ENCODE results near the gene SCUBE1.

Gene SCUBE1
- 0 to 0.04 (median 0) reads per million in 3 experiments for total RNA-seq

DNA sequence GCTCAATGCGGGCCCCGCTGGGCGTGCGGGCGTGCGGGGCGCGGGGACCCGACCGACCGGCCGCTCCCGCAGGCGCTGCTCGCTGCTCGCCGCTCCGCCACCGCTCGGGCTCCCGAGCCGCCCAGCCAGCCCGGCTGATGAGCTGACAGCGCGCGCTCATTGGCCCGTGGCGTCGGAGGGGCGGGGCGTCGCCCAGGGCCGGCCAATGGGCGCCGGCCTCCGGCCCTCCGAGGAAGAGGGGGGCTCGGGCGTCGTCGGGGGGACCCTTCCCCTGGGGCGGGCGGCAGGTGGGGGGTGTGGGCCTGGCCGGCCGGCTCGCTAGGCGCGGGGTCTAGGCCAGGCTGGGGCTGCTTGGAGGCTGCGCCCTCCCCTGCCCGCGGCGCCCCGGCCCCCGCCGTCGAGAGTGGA is at the start of gene SCUBE1:
SCUBE1 (minus strand) TSS at position 111 of the 408 bp plus-strand sequence. CDS start 111 bp downstream, outside the sequence.
- DNase-seq = peak; percentile 19

DNA sequence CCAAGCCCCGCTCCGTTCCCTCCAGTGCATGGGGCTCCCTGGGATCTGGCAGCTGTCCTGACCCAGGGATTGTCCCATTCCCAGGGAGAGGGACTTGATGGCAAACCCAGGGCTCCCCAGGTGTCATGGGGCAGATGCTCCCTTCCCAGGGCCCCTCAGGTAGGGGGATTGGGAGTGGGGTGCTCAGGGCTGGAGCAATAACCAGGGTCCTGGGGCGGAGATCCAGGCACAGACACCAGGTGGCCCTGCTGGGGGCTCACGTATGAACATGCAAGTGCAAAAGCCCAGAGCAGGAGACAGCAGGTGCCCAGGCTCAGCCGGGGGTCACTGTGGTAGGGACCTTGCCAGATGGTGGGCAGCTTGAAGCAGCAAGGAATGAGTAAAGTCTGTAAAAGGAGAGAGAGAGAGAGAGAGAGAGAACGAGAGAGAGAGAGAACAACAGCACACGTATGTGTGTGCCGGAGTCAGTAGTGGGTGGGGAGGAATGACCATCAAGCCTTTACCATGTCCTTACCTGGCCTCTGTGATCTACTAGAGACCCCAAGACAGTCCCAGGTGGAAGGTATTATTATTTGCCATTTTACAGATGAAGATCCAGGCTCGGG is 49.3 kb upstream of the SCUBE1 start:
- DNase-seq = no peak

DNA sequence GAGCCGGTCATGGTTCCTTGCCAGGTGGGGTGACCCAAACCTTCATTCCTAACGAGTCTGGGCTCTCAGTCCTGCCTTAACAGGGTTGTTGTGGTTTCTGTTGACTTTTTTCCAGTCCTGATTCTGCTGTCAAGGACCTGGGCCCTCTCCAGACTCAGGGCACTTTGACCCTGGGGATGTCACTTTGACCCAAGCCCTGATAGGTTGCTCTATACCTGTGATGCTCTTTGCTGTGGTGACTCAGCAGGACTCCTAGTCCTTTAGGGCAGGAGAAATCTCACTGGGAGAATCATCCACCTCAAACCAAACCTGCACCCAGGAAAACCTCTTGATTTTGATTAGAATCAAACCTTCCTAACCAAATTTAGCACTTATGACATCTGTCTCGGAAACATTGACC is 48.1 kb upstream of the SCUBE1 start:
- no peak for DNase-seq

DNA sequence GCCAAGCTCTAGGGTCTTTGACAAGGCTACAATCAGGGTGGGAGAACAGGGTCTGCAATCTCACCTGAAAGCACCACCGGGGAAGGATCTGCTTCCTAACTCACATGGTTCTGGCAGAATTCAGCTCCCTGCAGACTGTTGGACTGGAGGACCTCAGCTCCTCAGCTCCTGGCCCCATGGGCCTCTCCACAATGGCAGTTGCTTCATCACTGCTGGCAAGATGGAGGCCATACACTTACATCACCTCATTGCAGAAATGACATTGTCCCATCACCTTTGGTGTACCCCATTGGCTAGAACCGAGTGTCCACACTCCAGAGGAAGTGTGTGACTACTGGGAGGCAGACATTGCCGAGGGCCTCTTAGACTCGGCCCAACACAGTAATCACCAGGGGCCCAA is 47.7 kb upstream of the SCUBE1 start:
- DNase-seq = no peak

DNA sequence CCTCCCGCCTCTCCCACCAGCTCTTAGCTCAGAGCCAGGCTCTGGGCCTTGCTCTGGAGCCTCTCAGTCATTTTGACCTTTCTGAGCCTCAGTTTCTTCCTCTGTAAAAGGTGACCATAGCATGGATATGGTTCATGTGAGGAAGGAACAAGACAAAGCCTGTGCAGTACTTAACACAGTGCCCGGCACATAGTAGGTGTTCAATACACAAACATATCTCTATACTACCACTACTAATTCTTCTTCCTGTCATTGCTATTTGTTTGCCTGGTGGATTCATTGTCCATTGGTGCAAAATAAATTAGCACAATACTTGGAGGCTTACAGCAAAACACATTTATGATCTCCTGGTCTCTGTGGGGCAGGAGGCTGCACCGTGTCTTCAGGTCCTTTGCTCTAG is 47.0 kb upstream of the SCUBE1 start:
- DNase-seq = no peak

DNA sequence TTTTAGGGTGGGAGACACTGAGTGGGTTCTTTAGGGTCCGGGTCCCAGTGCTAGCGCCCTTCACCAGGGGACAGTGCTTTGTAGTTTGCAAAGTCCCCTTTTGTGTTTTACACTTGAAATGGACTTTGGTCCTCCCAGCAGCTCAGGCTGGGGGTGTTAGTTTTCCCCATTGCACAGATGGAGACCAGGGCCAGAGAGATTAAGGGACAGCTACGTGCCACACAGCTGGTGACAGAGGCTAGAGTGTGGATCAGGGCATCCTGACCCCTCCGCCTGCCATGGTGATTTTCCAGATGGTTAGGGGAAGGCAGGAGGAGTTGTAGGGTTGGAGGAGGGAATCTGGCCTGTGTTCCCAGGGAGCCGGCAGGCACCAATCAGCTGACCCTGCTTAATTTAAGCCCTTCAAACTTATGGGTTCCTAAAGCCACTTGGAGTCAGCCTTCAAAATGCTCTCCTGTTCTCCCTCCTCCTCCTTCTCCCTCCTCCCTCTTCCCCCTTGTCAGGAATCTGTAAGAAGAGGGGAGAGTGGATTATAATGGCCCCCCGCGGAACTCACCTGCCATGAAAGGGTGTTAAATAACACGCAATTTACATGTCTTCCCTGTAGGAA is 46.2 kb upstream of the SCUBE1 start:
- DNase-seq = no peak

DNA sequence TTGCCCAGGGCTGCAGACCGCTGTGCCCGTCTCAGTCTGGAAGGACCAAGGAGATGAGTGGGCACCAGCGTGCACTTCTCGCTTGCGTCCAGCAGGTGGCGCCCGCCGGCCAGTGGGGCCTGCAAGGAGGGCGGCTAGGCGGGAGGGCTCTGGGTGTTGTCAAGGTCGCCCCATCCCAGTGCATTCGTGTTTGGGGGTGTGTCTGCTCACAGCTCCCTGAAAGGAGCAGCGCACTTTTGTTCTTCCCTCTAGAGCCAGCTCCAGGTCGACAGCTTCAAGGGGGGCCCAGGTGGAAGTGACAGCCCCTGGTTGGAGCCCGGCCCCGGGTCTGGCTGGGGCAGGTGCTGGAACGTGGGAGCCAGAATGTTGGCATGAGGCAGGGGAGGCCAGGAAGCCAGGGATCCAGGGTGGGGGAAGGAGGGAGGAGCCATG is 45.3 kb upstream of the SCUBE1 start:
- peak; percentile 47 for DNase-seq

DNA sequence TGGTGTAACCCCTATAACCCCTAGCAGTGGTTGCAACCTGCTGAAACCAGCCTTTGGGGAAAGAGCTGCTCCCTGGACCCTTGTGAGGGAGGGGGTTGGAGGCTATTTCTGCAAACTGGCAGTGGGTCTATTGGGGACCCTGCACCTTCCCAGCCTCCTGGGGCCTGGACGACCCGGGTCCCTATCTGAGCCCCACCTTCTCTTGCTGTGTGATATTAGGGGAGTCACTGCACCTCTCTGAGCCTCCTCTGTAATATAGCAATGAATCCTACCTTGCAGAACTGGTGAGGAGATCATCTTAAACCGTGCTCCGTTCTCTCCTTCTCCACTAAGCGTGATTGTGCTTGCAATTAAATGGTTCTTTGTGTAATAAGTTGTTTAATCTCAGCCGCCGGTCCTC is 44.6 kb upstream of the SCUBE1 start:
- DNase-seq = no peak

DNA sequence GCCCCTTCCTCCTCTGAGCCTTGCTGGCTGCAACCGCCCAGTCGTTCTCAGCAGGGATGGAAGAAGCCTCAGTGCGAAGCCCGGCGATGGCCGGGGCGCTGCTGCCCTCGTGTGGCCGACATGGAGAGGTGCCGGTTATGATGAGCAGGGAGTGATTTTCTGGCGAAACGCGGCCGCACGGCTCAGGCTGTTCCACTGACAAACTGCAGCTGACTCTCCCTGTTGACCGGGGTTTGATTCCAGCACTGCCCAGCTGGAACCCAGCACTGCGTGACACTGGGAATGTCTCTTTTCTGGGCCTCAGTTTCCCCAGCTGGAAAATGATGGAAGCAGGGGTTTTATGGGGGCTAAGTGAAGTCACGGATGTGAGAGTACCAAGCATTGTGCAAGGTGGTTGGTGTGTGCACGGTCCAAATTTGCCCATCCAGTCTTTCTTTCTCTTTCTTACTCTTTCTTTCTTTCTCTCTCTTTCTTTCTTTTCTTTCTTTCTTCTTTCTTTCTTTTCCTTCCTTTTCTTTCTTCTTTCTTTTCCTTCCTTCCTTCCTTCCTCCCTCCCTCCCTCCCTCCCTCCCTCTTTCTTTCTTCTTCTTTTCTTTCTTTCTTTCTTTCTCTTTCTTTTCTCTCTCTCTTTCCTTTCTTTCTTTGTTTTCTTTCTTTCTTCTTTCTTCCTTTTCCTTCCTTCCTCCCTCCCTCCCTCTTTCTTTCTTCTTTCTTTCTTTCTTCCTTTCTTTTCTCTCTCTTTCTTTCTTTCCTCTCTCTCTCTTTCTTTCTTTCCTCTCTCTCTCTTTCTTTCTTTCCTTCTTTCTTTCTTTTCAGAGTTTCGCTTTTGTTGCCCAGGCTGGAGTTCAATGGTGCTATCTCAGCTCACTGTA is 42.8 kb upstream of the SCUBE1 start:
- peak; percentile 61 for DNase-seq

DNA sequence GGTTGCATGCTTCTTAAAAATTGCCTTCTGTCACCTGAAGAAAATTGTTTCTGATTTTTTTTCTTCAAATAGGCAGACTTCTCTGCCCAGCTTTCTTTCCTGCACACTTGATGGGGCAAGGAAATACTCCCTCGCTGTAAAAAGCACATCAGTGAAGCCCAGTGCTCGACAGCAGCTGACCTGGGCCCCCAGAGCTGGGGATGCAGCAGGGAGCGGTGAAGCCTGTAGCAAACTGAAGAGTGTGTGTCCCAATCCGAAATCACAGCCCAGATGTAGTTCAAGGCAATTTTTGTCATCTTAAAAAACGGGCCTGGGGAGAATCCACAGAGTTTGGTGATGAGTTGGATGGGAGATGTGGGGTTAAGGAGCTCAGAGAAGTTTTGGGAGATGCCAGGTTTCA is 41.7 kb upstream of the SCUBE1 start:
- no peak for DNase-seq

DNA sequence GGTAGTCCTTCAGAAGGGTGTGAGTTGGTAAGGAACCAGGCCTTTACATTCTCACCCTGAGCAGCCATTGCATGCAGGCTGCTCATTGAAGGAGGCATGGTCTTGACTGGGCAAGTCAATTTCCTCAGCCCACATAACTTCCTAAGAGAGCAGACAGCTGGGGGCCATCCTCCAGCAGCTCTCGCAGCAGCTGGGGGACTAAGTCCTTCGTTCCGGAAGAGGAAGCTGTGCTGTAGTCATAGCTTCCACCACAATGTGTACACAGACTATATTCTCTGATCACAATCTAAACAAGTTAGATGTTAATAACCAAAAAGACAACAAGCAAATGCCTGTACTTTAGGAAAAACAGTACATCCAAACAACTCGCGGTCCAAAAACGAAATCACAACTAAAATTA is 38.5 kb upstream of the SCUBE1 start:
- DNase-seq = peak; percentile 17

DNA sequence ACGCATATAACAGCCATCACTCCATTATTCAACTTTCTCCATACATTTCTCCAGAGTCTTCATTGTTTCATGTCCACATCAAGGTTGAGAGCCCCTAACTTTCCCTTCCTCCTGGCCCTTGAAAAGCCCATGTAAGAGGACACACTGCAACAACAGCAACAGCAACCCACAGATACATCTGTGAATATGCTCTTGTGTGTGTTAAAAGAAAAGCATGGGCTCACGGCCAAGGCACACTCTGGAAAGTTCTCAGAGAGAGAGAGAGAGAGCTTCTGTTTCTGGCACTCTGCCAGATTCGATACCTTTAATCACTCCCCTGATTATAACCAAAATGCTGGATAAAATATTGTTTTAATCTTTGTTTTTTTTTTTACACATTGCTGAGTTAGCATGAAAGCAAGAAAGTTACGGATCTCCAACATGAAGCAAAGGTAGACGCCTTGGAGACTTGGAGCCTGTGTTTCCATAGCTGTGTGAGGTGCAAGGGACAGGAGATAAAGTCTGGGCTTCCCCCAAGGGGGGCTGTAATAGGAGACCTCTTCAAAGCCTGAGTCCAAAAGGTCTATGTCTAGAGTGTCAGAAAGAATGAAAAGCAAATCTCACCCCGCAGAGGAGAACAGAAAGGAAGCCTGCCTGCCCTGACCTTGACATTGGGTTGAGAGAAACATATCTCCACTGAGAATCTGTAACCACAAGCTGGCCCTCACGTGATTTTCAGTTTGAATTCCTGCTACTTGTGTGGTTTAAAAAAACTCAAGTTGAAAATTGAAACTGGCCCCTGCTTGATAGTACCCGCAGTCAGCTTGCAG is 34.9 kb upstream of the SCUBE1 start:
- DNase-seq = no peak

DNA sequence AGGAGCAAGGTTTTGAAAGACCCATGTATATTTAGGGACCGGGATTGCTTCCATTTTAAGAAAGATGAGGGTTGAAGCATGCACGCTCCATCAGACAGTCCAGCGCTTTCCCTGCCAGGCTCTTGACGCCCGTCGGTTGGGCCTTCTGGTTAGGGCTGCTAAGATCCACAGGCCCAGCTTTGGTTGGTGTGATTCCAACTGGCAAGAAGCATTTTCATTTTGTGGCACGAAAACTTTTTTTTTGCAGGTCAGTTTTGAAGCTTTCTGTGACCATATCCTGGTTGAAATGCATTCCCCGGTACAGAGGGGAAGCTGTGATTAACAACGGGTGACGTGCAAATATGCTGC is 34.4 kb upstream of the SCUBE1 start:
- DNase-seq = no peak

DNA sequence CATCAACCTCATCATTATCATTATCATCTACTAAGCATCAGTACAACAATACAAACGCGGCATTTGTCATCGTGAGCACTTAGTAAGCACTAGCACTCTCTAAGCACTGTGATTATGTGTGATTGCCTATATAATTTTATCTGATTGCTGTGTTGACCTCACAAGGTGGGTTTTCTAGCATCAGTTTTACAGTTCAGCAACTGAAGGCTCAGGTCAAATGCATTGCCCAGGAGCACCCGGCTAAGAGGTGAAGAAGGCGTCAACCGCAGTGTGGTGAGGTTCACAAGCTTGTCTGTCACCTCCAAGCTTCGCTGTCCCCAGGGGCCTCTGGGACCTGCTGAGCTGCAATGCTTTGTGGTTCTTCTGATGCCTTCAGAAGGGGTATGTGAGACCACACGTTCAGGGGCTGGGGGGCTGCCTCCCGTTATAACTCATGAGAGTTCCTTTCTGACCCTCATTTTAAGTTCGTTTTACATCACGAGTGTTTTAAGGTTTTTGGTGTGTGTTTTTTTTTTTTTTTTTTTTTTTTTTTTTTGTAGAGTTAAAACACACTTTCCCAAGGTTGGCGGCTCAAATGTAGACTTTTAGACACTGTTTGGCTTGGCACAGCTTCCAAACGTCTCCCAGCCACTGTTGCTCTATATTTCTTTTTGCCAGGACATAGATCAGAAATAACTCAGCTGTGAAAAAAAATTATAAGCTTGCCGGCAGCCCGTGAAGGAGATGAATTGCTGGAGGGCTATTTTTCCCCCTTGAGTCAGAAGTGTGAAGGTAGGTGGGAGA is 33.8 kb upstream of the SCUBE1 start:
- DNase-seq = peak; percentile 12

DNA sequence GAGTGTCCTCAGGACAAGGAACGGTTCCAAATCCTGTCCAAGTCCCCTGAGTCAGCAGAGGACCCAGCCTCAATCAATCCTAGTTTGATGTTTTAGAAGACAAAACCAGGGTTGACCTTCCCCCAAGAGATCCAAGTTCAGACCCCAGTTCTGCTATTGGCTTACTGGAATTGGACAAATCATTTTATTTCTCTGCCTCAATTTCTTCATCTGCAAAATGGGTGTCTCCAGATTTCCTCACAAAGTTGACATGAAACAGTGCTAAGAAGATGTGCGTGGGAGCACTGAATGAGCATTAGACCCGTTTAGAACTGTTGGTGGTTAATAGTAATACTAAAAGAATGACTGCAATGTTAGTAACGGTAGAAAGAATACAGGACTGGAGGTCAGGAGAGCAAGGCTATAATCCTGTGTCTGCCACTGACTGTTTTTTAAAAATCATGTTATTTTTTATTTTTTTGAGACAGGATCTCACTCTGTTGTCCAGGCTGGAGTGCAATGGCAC is 32.8 kb upstream of the SCUBE1 start:
- no peak for DNase-seq

DNA sequence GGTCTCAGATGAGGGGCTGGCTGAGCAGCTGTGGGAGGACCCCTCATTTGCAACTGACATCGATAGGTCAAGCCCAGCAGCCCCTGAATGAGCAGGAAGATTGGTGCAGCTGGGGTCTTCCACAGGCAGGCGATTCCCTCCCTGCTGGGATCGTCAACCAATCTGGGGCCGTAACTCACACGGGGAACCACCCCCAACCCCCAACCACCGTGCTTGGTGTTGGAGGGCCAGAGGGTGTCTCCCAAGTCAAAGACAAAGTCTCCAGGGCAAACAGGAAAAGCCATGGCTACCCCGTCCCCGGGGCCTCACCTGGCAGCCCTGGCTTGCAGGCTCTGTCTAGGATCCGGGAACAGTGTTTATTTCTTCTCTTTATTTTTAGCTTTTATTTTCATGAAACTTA is 26.9 kb upstream of the SCUBE1 start:
- no peak for DNase-seq

DNA sequence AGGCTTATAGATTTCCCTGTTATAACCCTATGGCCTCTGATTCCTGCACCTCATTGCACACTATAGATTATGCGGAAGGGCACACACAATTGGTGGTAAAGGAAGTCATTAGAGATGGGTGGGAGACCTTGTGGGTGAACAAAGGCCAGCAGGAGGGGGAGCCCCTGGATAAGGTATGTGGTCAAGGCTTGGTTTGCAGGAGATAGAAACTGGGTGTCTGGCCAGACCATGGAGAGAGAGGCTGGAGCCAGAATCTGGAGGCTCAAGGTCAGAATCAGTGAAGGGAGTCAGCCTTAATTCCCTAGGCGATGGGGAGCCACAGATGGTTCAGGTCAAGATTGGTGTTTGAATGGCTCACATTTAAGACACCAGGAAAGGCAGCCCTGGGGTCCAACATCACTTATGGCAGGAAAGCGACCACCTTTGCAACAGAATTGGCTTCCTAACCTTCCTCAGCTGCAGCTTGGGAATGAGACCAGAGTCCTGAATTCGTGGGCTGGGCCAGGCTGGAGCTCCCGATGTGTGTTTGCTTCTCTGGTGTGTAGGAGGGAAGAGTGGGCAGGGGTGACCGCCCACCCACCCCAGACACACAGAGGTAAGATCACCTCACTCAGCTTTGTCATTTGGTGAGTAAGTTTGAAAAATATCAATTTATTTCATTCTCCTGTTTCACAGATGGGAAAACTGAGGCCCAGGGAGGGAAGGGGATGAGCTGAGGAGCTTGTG is 22.7 kb upstream of the SCUBE1 start:
- no peak for DNase-seq

DNA sequence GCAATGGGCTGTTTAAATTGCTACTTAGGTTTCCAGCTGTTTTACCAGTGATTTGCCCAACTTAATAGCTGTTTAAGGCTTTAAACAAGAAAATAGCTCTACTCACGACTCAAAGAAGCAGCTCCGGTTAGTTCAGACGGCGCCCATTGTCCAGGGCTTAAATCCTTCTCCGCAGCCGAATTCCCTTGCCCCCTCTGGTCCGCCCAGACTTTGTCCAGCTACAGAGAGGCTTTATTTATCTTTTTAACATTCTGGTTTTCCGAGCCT is 20.9 kb upstream of the SCUBE1 start:
- DNase-seq = no peak

DNA sequence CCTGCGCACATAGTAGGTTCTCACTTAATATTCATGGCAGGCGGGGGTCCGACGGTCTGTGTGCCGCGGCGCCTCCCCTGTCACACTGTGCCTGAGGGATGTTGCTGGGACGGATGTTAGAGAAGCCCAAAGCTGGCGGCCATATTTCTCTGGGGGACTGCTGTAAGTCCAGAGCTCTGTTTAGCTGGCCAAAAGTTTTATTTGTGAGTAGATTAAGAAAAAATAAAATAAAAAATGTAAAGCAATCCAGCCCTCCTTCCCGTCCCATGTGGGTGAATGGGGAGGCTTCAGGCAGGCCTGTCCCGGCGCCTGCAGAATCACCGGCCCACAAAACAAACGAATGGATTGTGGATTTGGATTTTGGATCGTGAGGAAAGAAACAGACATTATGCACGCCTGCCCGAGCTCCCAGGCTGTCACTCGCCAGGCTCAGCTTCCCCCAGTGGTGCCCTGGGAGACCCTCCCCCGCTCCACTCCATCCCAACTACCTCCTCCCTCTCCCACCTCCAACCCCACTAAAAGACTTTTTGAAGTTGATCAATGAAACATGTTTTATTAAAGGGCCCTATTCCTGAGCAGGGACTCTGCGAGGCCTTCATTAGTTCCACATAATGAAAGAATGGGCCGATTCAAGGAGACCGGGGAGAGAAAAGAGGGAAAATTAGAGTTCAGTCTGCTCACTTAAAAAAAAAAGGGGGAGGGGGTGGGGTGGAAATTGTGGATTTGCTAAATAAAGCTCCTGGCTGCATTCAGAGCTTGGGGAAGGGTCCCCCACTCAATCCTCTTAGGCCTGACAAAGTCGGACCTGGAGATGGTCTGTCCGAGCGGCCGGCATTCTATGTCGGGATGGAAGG is 20.4 kb upstream of the SCUBE1 start:
- DNase-seq = no peak

DNA sequence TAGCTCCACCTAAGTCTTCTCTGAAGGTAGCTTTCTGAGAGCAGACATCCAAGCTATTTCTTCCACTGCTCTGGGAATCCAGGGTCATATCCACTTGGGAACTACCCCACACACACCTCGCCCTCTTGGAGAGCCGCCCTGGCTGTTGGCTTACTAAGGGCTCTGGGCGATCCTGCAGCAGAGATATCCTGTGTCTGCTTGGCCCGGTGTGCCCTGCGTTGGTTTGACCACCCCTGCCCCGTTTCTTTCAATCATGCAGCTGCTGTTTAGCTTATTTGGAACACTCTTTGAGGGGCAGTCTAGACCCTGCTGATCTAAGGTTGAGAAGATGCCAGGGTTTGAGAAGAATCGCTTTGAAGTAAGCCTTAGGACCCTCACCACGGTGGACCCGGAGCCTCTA is 17.4 kb upstream of the SCUBE1 start:
- DNase-seq = no peak

DNA sequence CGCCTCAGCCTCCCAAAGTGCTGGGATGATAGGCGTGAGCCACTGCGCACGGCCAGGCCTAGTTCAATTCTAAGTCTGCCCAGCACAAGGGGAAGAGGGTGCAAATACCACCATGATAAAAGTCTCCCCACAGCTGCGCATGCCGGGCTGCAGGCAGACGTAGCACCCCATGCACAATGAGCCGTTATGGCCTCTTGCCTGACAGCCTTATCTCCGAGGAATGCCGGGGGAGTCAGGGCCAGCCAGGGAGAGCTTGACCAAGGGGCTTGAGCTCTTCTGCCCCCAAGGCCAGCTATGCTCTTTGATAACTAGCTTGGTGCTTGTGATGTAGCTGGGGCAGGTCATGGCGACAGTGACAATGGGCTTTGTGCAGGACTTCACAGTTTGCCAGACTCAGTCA is 13.7 kb upstream of the SCUBE1 start:
- no peak for DNase-seq

Data from central memory CD4-positive, alpha-beta T cell (primary cell).